Transverse colon (tissue), 4 donors: ENCODE results near the gene SGO2. TPM values are rescaled to one million over a fixed set of nuclear protein-coding genes. Genes with fewer than 3 reads are reported as not detected.
"Not testable (repeated sequence)": the region's sequence is repeated elsewhere in the genome, so short reads cannot be mapped to it uniquely, and the experiment has no call there.

Experiments
- DNase-seq: peaks from one replicate; pipeline ENCODE4 v3.0.0-alpha.2; 2019
- H3K27ac ChIP-seq, 4 donors: fragments of 200-600 bp; sonication (generic); 2 replicates each; pipeline ENCODE4 v1.5.1; 2016 to 2018; ENCODE audit warnings: inconsistent platforms in 4 of 4
- H3K27me3 ChIP-seq: fragments of 200-600 bp; sonication (generic); 2 replicates; pipeline ENCODE4 v1.5.1; 2017; ENCODE audit warnings: inconsistent platforms
- H3K36me3 ChIP-seq, 4 donors: fragments of 200-600 bp; sonication (generic); 2 replicates each; pipeline ENCODE4 v1.5.1; 2017 to 2019; ENCODE audit warnings: inconsistent platforms in 4 of 4
- H3K4me1 ChIP-seq, 4 donors: fragments of 200-600 bp; sonication (generic); 2 replicates each; pipeline ENCODE4 v1.5.1; 2017 to 2020; ENCODE audit warnings: inconsistent platforms in 4 of 4
- H3K4me3 ChIP-seq, 4 donors: fragments of 200-600 bp; sonication (generic); 1 replicate in 1 of 4; 2 replicates in 3 of 4; pipeline versions ENCODE4 v1.5.1 to v1.6.1; 2017 to 2019; ENCODE audit warnings: inconsistent platforms in 4 of 4
- H3K9me3 ChIP-seq, 2 donors: fragments of 200-600 bp; sonication (generic); 2 replicates each; pipeline ENCODE4 v1.5.1; 2017 to 2019; ENCODE audit warnings: inconsistent platforms in 2 of 2
- EP300 ChIP-seq: sonication (generic); formaldehyde crosslinking; IDR thresholded peaks from one replicate; pipeline ENCODE4 v1.6.1; 2017; ENCODE audit warnings: antibody characterized with exemption, low read depth
- POLR2A ChIP-seq: fragments of 450-650 bp; IDR thresholded peaks from one replicate; pipeline ENCODE4 v1.6.1; 2016; ENCODE audit warnings: antibody characterized with exemption, mild to moderate bottlenecking, moderate library complexity
- POLR2AphosphoS5 ChIP-seq, 3 donors: sonication (generic); formaldehyde crosslinking; IDR thresholded peaks; one replicate each; pipeline ENCODE4 v1.6.1; 2016; ENCODE audit warnings: antibody characterized with exemption in 3 of 3
- WGBS, 2 donors: methylation state at CpG; one replicate each; pipeline ENCODE4 v1.1.5; 2018; ENCODE audit warnings: low coverage in 1 of 2; 5-methylcytosine and 5-hydroxymethylcytosine counted together
- in situ Hi-C, 4 donors: fragments of 200-750 bp; cut with MboI; loops; one replicate each; pipeline versions ENCODE4 v1.15.0 to v1.15.1; 2017; ENCODE audit warnings: low sequenced_read_pairs in 3 of 4, low pct_ligation_motif_present in 1 of 4, low pct_unique_long_range_greater_than_20kb in 1 of 4
- intact Hi-C: fragments of 100-400 bp; cut with DNase I; formaldehyde crosslinking; loops from one replicate; pipeline ENCODE4 v1.15.1; 2023; ENCODE audit warnings: low total_unique reads
- total RNA-seq, 4 donors: library from RNA; depleted of rRNA; stranded (reverse); fragments of >200 nt; gene quantifications; one replicate each; pipeline ENCODE4 v1.1.0, GENCODE V29; 2016
- TF ChIP-seq, protein P1 (sequence below), 5 experiments: fragments of 200-600 bp in 3 of 5; fragments of 450-650 bp in 2 of 5; sonication (generic) in 3 of 5; IDR thresholded peaks; 1 replicate in 2 of 5; 2 replicates in 3 of 5; pipeline ENCODE4 v1.5.1; 2016 to 2017; ENCODE audit warnings: antibody characterized with exemption in 5 of 5, inconsistent platforms in 3 of 5, mild to moderate bottlenecking in 2 of 5, moderate library complexity in 1 of 5

SGO2 gene
- total RNA-seq, 4 donors from 2014 or later: 0.75 to 4.8 (median 2.9) TPM

DNA sequence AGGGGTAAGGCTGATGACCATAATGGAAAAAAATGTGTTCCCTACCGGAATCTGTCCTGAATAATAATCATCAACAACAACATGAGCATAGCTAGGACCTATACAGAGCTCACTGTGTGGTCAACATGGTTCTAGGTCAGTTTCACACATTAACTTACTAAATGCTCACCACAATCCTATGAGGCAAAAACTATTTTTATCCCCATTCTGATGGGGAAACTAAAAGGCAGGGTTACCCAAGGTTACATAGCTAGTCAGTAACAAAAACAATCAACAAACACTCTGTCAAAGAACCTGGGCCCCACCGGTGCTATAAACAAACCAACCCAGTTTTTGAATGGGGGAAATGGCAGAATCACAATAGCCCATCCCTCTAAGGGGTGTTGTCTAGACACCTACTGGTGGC lies 100.0 kb downstream of the SGO2 start:
- DNase-seq: no peak
- Histone ChIP-seq H3K36me3 (no peaks in the 10 kb centered on the region), H3K27ac (no peak overlapping the region), H3K4me3 (no peak overlapping the region), H3K9me3 (no peaks in the 10 kb centered on the region), H3K27me3 (no peaks in the 10 kb centered on the region), H3K4me1 (no peaks in the 10 kb centered on the region)
- in situ Hi-C loops: no loop called here
- TF ChIP-seq POLR2A (no peak), POLR2AphosphoS5 (IDR thresholded peaks at IDR 0.05) (no peak), EP300 (no peak)
- TF ChIP-seq, protein P1, sequence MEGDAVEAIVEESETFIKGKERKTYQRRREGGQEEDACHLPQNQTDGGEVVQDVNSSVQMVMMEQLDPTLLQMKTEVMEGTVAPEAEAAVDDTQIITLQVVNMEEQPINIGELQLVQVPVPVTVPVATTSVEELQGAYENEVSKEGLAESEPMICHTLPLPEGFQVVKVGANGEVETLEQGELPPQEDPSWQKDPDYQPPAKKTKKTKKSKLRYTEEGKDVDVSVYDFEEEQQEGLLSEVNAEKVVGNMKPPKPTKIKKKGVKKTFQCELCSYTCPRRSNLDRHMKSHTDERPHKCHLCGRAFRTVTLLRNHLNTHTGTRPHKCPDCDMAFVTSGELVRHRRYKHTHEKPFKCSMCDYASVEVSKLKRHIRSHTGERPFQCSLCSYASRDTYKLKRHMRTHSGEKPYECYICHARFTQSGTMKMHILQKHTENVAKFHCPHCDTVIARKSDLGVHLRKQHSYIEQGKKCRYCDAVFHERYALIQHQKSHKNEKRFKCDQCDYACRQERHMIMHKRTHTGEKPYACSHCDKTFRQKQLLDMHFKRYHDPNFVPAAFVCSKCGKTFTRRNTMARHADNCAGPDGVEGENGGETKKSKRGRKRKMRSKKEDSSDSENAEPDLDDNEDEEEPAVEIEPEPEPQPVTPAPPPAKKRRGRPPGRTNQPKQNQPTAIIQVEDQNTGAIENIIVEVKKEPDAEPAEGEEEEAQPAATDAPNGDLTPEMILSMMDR (IDR thresholded peaks at IDR 0.05): no peak
- WGBS, 2 donors: 81 to 82% methylated on average over 2 of the region's 2 CpGs
- intact Hi-C loops: no loop called here

DNA sequence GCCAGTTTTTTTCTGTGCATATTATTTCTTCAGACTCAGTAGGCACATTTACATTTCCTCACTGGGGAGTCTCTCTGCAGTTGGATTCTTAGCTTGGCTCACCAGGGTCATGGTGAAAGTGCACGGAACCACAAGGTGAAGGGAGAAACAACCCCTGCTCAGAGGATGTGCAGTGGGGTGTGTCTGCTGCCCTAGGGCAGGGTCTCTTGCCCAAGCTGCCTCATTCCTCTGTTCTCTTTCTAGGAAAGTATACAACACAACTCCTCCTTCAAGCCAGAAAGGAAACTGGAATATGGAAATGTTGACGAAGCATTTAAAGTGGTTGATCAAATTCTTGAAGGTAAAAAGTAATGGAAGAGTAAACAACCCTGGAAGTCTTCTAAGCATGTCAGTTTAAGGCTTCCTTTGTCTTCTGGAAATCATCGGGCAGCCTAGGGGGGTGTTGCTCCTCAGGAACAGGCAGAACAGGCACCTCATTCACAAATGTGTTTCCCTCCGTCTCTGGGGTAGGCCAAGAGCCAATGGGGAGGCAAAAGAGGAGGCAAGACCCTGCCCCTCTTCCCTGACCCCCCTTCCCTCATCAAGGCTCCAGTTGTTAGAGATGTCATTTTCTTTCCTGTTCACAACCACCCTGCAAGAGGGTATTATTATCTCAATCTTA lies 101.2 kb downstream of the SGO2 start:
- H3K36me3 ChIP-seq: no peaks in the 10 kb centered on the region
- WGBS, 2 donors: 73 to 100% methylated on average over 1 to 4 of the region's 4 CpGs
- no peak overlapping the region for H3K27ac ChIP-seq
- TF ChIP-seq POLR2AphosphoS5 (IDR thresholded peaks at IDR 0.05): no peak
- TF ChIP-seq POLR2A: no peak
- no peak for TF ChIP-seq EP300
- TF ChIP-seq, protein P1 (IDR thresholded peaks at IDR 0.05): no peak
- no peaks in the 10 kb centered on the region for H3K27me3 ChIP-seq
- no peaks in the 10 kb centered on the region for H3K4me1 ChIP-seq
- DNase-seq: no peak
- H3K9me3 ChIP-seq: no peaks in the 10 kb centered on the region
- H3K4me3 ChIP-seq: no peak overlapping the region
- intact Hi-C loops (no loop called here), in situ Hi-C loops (no loop called here)

DNA sequence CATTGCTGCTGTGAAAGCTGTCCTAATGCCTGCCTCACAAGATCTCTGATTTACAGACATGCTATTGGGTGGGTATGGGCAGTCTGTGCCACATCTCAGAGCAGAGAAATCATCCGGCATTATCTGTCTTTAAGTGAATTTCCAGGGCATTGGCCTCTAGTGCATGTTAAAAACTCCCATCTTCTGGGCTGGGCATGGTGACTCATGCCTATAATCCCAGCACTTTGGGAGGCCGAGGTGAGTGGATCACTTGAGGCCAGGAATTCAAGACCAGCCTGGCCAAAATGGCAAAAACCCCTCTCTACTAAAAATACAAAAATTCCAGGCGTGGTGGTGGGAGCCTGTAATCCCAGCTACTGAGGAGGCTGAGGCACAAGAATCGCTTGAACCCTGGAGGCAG lies 102.5 kb downstream of the SGO2 start:
- intact Hi-C loops, H3K9me3 ChIP-seq, H3K36me3 ChIP-seq, H3K4me1 ChIP-seq, H3K4me3 ChIP-seq, H3K27me3 ChIP-seq, in situ Hi-C loops, DNase-seq, H3K27ac ChIP-seq: not testable (repeated sequence)
- WGBS, 2 donors: 72% methylated on average over 4 of the region's 4 CpGs; no CpG with 5 or more reads in 1 of the 2 donors

DNA sequence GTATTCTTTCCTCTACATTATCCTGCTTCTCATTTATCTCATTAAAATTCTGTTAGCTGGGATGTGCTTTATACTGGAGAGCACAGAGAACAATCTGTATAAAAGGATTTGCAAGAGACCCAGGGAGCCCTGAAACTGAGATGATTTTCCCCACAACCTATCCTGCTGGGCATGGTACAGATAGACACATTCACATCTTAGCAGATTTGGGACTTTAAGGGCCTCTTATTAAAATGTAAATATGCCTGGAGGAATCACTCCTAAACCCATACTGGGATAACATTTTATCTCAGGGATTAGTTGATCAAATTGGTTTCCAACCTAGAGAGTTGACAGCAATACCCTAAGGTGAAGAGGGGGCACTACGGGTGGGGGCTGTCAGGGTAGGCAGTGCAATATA lies 105.3 kb downstream of the SGO2 start:
- no peak for DNase-seq
- TF ChIP-seq, protein P1 (IDR thresholded peaks at IDR 0.05): no peak
- TF ChIP-seq POLR2A (no peak), EP300 (no peak), POLR2AphosphoS5 (IDR thresholded peaks at IDR 0.05) (no peak)
- intact Hi-C loops: no loop called here
- in situ Hi-C loops: no loop called here
- Histone ChIP-seq H3K27me3 (no peaks in the 10 kb centered on the region), H3K36me3 (no peaks in the 10 kb centered on the region), H3K4me3 (no peak overlapping the region), H3K4me1 (no peaks in the 10 kb centered on the region), H3K27ac (no peak overlapping the region), H3K9me3 (peaks cover 0 to 4% of the 10 kb centered on the region in 2 donors)
- WGBS, 2 donors: 81 to 83% methylated on average over 1 of the region's 1 CpG

Other genes with a start within 250 kb of the SGO2 start
- 100 to 1,000 TPM in 3 of 4 donors, 10 to 100 TPM in 1; 33.4 to 236 (median 159) TPM for gene SPATS2L, start 219.5 kb upstream of the SGO2 start, total RNA-seq
- gene KCTD18, start 16.1 kb upstream of the SGO2 start, total RNA-seq: 10 to 100 TPM; 18.5 to 68.5 (median 20.7) TPM
- gene AOX1, start 59.8 kb downstream of the SGO2 start, total RNA-seq: 10 to 100 TPM; 12.0 to 28.1 (median 19.0) TPM